GM21526 (cell line): ENCODE data around the gene HS1BP3.

Experiments
- ATAC-seq: cut with Tn5 transposase; IDR thresholded peaks from one replicate; pipeline ENCODE4 v1.9.1; 2021; ENCODE audit warnings: moderate library complexity; ENCODE audit not compliant: unreplicated experiment, low FRiP score

The HS1BP3 gene

DNA sequence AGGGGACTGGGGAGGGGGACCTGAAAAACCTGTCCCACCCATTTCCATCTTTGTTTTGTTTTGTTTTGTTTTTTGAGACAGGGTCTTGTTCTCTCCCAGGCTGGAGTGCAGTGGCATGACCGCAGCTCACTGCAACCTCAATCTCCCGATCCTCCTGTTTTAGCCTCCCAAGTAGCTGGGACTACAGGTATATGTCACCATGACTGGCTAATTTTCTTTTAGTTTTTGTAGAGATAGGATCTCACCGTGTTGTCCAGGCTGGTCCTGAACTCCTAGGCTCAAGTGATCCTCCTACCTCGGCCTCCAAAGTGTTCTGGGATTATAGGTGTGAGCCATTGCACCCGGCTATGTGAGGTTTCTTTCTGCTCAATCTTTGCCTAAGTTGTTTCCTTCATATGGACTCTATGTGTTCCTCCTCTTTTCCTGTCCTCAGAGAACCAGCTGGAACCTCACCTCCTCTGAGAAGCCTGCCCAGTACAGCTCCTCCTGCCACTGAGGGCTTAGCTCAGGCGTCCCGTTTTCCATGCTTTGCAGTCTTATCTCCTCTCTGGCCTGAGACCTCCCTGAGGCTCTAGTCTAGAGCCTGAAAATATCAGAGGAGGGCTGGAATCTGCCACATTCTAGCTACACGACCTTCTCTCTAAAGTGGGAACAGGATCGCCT, 74.8 kb downstream of the HS1BP3 start:
- ATAC-seq: no peak

DNA sequence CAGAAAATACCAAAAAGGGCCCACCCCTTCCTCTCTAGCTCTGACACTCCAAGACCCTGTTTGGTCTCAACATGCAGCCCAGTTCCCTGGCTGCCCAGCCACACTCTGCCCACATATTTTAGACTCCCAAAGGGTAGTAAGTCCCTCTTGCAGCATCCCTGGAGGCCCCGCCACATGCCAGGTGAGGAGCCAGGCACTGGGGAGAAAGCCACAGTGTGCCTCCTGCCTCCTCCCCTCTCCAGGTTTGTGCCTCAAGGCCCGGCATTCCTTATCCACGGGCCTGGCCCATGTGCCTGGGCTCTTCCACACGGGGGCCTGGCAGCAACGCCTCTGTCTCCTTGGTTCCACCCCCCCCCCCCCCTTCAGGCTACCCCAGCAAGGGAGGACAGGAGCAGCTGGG, 75.5 kb downstream of the HS1BP3 start:
- no peak for ATAC-seq

DNA sequence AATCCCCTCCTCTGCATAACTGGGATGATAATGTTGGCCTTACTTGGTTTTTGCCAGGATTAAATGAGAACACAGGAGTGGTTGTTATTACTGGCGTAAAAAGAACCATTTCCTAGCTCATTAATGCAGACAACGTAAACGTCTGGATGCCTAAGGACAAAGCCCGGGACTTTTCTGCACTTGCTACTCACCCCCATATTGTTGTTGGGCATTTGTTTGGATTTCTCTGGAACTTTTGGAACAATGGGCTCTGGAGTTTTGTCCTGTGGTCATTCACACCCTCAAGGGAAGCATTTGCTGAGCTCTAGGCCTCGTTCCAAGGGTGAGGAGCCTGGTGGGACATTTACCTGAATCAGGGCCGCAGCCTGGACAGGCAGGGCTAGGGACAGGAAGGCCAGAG, 76.0 kb downstream of the HS1BP3 start:
- no peak for ATAC-seq

DNA sequence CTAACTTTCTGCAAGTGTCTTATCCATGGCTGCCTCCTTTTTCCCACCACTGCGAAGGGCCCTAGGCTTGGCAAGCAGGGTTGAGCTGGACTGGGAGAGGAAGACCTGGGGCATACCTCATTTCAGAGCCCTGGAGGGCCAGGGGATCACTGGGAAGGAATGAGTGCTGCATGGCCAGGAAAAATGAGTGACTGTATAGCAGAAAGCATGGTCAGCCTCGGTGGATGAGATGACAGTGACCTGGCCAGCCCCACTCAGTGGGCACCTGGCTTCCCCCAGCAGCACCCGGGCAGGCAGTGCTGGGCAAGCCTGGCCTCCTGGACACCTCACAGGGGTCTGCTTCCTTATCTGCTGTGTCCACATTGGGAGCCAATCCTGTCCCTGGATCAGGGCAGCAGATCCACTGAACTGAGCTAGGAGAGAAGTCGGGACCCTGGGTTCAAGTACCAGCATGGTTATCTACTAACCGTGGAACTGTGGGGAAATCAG, 76.4 kb downstream of the HS1BP3 start:
- ATAC-seq: no peak

DNA sequence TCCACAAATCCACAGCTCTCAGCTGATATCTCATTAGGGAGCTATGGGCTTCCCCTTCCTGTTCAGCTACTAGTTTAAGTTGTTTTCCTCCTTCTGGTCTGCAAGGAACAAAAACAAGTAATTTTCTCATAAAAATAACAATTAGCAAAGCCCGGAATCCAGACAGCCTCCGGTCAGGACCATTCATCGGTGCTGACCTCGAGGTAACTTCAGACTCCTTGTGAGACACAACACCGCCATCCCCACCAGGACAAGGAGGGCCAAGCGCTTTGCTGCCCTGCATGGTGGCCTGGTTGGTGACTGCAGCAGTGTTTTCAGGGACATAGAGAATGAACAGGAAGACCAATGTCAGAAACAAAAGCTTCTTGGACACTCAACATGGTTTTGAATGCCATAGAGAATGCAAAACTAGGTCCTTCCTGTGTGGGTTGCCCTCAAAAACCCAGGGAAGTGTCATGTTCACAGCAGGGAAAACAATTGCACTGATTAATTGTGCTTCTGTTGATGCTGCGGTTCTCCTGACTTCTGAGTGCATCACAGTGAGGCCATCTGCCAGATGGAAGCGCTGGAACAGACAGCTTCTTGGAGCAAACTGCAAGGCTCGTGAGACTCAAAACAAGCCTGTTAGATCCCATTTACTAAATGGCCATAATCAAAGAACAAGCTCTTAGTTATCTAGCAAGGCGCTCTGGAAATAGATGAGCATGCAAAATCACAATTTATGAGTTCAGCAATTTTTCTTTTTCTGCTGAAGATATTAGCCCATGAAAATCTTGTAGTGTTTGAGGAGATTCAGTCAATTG, 77.1 kb downstream of the HS1BP3 start:
- ATAC-seq: no peak

DNA sequence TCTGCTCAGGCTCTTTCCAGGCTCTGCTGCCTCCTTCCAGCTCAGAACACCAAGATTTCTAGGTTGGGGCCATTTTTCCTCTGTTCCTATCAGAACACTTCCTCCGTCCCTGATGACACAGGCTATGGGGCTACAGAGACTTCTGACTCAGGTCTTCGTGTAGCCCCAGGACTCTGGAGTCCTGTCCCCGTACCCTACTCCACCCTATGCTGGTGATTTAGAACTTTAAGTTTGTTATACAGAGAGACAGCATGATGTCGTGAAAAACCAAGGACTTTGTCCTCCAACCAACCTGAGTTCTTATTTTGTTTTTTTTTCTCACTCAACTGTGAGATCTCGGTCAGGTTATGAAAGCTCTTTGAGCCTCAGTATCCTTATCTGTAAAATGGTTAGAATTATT, 78.7 kb downstream of the HS1BP3 start:
- ATAC-seq: no peak

DNA sequence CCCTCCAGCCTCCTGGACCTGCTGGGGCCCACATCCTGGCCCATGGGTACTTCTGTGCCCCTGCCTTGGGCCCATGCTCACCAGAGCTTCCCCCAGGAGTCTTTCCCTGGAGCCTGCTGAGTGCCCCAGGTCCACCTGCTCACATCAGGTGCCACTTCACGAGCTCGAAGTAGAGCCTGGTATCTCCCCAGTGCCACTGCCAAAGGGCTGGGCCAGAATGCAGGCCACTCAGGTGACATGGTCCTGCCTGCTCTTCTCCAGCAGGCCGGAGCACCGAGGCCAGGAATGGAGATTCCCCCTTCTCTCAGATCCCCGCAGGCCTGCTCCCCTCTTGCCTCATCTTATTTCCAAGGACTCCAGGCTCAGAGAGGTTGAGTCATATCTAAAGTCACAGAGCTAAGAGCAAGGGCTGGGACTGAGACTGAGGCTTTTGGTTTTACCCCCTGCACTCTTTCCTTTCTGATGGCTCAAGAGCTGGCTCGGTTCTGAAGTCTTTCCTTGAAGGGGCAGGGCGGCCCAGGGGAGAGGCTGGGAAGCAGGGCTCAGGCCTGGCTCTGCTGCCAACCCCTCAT, 79.2 kb downstream of the HS1BP3 start:
- no peak for ATAC-seq

DNA sequence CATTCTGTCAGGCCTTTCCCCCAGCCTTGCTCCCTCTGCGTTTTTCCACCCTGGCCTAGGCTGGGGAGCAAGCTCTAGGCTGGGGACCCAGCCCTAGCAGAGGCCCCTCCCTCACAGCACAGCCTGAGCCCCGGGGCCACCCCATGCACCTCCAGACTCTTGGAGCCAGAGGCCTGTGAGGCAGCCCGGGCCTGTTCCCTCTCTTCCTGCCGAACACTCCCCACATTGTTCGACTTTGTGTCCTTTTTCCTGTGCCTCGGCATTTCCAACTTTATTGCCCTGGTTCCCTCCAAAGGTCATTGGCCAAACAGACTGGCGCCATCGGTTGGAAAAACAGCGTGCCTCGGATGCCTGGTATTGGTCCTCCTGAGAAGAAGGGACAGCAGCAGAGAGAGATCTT, 79.7 kb downstream of the HS1BP3 start:
- ATAC-seq: no peak

DNA sequence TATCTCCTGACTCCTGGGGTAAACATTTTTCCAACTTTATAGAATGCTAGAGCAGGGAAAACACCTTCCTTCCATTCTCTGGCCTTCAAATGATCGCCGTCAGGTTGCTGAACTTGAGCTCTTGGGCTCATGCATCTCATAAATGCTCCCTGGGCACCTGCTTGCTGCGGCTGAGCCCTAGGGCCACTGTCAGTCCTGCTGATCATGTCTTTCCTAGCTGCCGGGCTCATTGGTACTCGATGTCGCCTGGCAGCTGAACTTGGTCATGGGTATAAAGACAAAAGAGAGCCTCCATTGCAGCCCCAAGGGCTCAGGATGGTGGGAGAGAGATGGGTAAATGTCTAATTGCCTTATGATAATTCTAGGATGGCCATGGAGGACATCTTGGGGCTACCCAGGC, 80.6 kb downstream of the HS1BP3 start:
- no peak for ATAC-seq

DNA sequence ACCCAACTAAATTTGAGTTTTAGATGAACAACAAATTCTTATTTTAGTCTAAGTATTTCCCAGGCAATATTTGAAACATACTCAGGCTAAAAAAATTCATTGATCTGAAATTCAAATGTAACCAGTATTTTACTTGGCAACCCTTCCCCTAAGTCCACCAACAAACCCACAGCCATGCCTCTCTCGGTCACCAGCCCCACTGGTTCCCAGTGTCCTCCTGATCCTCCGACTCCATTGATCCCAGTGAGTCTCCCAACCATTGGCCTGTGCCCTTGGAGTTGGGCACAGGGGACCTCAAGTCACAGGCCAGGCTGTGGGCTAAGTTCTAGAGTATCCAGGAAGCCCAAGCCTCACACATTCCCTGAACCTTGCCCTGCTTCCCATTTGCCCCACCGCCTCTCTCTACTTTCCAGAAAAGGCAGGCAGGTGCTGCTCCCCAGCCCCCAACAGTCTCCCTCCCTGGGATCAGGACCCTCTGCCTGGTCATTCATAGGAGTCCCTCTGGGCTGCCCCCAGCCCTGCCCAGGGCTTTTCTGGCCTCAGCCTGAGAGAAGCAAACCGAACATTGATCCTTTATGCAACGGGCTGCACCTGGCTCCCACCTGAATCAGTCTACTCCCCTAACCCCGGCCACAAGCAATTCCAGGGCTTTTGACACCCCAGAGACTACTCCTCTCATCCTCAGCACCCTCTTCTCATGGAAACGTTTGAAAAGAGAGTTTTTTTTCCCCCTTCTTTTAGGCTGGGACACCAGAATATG, 81.3 kb downstream of the HS1BP3 start:
- ATAC-seq: no peak

DNA sequence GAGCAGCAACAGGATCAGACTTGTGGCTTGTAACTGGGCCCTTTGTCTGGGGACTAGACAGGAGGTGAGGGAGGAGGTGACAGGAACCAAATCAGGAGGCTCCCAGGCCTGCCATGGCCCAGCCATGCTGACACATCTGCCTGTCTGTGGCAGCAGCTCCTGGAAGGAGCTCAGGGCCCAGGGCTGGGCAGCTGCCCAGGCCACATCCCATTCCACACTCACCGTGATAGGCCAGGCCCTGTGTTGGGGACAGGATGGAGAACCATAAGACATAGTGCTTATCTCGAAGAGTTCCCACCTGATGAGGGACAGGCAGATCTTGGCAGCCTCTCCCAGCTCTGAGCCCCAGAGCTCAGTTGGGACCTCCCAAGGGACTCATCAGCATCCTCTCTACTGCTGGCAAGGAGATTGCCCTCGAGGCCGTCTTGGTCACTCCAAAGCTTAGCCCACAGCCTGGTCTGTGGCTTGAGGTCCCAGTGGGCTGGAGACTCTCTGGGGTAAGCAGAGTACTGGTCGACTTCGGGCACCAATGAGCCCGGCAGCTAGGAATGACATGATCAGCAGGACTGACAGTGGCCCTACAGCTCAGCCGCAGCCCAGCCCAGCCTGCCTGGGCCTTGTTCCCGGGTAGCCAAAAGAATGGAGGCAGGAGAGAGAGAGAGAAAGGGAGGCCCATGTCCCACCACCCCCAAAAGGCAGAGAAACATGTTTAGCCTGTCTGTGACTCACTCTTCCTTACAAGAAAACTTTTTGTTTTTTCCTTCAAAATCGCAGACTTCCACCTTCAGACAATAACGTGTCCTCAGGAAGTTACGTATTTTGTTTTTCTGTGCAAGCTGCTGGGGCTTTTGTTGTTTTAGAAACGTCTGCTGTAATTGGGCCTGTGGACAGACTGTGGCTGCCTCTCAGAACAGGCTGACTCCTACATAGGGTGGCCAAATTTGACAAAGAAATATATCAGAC, 82.1 kb downstream of the HS1BP3 start:
- ATAC-seq: no peak

DNA sequence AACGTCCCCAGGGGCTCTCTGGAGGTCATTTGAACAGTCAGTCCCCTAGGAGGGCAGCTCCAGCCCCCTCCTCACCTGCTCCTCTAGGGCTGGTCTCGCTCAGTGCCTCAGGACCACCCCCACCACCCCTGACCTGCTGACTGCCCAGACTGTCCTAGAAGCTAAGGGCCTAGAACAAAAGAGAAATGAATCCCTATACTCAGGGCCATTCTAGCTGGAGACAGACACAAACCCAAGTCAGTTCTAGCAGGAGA, 83.0 kb downstream of the HS1BP3 start:
- ATAC-seq: no peak
